Stomach (tissue), 9 donors: ENCODE data around the gene KIF2C. TPM values are rescaled to one million over a fixed set of nuclear protein-coding genes. Genes with fewer than 3 reads are reported as not detected.

Source experiments
- DNase-seq, 2 donors: peaks; one replicate each; pipeline versions ENCODE4 v3.0.0 to v3.0.0-alpha.2; 2013 to 2019
- H3K27ac ChIP-seq, 5 donors: fragments of 200-600 bp in 4 of 5; sonication (generic) in 4 of 5; one replicate each; pipeline ENCODE4 v1.5.1; 2013 to 2019; ENCODE audit warnings: mild to moderate bottlenecking in 1 of 5, moderate library complexity in 1 of 5
- H3K27me3 ChIP-seq, 3 donors: fragments of 200-600 bp; sonication (generic); one replicate each; pipeline ENCODE4 v1.5.1; 2017 to 2019; ENCODE audit warnings: mixed run types in 1 of 3
- H3K36me3 ChIP-seq, 4 donors: fragments of 200-600 bp; sonication (generic); 1 replicate in 3 of 4; 2 replicates in 1 of 4; pipeline ENCODE4 v1.5.1; 2016 to 2019
- H3K4me1 ChIP-seq, 4 donors: fragments of 200-600 bp; sonication (generic); one replicate each; pipeline ENCODE4 v1.5.1; 2016 to 2019
- H3K4me3 ChIP-seq, 4 donors: fragments of 200-600 bp; sonication (generic) in 3 of 4; one replicate each; pipeline ENCODE4 v1.5.1; 2016 to 2019; ENCODE audit warnings: mild to moderate bottlenecking in 1 of 4
- H3K9me3 ChIP-seq, 4 donors: fragments of 200-600 bp; sonication (generic); one replicate each; pipeline ENCODE4 v1.5.1; 2016 to 2019
- EP300 ChIP-seq: sonication (generic); formaldehyde crosslinking; IDR thresholded peaks from one replicate; pipeline ENCODE4 v1.6.1; 2017; ENCODE audit warnings: antibody characterized with exemption
- POLR2A ChIP-seq, 4 donors: fragments of 450-650 bp; IDR thresholded peaks; one replicate each; pipeline ENCODE4 v1.6.1; 2016; ENCODE audit warnings: antibody characterized with exemption in 4 of 4, control low read depth in 2 of 4, mild to moderate bottlenecking in 1 of 4, moderate library complexity in 1 of 4
- POLR2AphosphoS5 ChIP-seq, 3 donors: sonication (generic); formaldehyde crosslinking; IDR thresholded peaks; one replicate each; pipeline ENCODE4 v1.6.1; 2016; ENCODE audit warnings: antibody characterized with exemption in 3 of 3
- WGBS, 5 donors: extraction: QIAGEN DNeasy Blood & Tissue Kit in 3 of 5; methylation state at CpG; one replicate each; pipeline versions ENCODE4 v1.1.5 to v1.1.7; 2013 to 2018; 5-methylcytosine and 5-hydroxymethylcytosine counted together
- intact Hi-C: fragments of 100-400 bp; cut with DNase I; formaldehyde crosslinking; loops from one replicate; pipeline ENCODE4 v1.15.1; 2023; ENCODE audit warnings: low total_unique reads
- polyA plus RNA-seq, 3 donors: library from polyadenylated mRNA; stranded (reverse); fragments of 200-250 nt; gene quantifications; one replicate each; pipeline ENCODE4 v1.2.3, GENCODE V29; 2013
- total RNA-seq, 5 donors: library from RNA; depleted of rRNA; stranded (reverse); fragments of >200 nt; gene quantifications; one replicate each; pipeline versions ENCODE4 v1.1.0 to v1.2.3, GENCODE V29; 2014 to 2016
- TF ChIP-seq, protein P1 (sequence below), 7 experiments: fragments of 450-650 bp in 4 of 7; fragments of 200-600 bp in 3 of 7; sonication (generic) in 3 of 7; IDR thresholded peaks; one replicate each; pipeline ENCODE4 v1.5.1; 2016 to 2019; ENCODE audit warnings: antibody characterized with exemption in 7 of 7, control low read depth in 2 of 7, mild to moderate bottlenecking in 1 of 7
- donor health status: healthy with polysubstance abuse.
- donor health status: Bipolar disorder and iron deficiency.
- donor health status: healthy.

KIF2C gene
- total and polyA plus RNA-seq, 8 donors = 1.4 to 34.8 (median 6.0) TPM

DNA sequence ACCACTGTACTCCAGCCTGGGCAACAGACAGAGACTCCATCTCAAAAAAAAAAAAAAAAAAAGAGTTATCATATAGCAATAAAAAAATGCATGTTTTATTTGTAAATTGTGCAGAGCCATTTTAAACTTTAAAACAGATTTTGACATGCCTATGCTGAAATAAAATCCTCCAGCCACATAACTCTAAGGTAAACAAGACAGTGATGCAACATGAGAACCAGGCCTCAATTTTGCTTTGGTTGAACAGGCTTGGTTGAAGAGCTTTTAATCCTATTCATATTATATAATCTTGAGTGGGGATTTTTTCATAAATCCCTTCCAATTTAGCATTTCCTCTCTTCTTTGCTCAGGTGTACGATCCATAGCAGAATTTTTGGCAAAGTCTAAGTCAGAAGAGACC, 39.1 kb upstream of the KIF2C start:
- Histone ChIP-seq H3K27ac (no peak overlapping the region), H3K36me3 (no peaks in the 10 kb centered on the region), H3K27me3 (no peaks in the 10 kb centered on the region), H3K4me1 (no peaks in the 10 kb centered on the region), H3K4me3 (no peak overlapping the region), H3K9me3 (no peaks in the 10 kb centered on the region)
- DNase-seq = no peak
- TF ChIP-seq POLR2AphosphoS5 (IDR thresholded peaks at IDR 0.05) (no peak), EP300 (no peak), POLR2A (IDR thresholded peaks at IDR 0.05) (no peak)
- TF ChIP-seq, protein P1, sequence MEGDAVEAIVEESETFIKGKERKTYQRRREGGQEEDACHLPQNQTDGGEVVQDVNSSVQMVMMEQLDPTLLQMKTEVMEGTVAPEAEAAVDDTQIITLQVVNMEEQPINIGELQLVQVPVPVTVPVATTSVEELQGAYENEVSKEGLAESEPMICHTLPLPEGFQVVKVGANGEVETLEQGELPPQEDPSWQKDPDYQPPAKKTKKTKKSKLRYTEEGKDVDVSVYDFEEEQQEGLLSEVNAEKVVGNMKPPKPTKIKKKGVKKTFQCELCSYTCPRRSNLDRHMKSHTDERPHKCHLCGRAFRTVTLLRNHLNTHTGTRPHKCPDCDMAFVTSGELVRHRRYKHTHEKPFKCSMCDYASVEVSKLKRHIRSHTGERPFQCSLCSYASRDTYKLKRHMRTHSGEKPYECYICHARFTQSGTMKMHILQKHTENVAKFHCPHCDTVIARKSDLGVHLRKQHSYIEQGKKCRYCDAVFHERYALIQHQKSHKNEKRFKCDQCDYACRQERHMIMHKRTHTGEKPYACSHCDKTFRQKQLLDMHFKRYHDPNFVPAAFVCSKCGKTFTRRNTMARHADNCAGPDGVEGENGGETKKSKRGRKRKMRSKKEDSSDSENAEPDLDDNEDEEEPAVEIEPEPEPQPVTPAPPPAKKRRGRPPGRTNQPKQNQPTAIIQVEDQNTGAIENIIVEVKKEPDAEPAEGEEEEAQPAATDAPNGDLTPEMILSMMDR (IDR thresholded peaks at IDR 0.05) = no peak
- WGBS, 5 donors = 70 to 100% (median 89%) methylated on average over 1 of the region's 1 CpG
- intact Hi-C loops = no loop called here

DNA sequence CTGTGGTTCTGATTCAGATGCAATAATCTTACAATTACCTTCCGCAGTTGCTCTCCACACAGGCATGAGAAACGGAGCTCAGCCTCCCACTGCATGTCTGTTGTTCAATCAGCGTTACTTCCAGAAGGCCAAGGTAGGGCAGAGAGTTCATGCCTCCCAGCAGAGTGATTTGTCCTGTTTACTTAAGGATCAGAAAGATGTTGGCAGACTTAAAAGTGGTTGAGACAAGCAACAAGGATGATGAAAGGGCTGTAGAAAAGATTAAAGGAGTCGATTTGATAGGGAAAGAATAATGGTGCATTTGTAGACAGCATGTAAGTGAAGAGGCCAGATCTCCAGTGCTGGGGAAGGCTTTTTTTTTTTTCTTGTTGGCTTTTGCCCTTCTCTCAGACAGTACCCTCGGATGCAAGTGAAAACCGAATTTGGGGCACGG, 38.5 kb upstream of the KIF2C start:
- intact Hi-C loops = no loop called here
- Histone ChIP-seq H3K9me3 (no peaks in the 10 kb centered on the region), H3K4me3 (no peak overlapping the region), H3K27me3 (no peaks in the 10 kb centered on the region), H3K36me3 (no peaks in the 10 kb centered on the region), H3K27ac (no peak overlapping the region), H3K4me1 (no peaks in the 10 kb centered on the region)
- DNase-seq = no peak
- 50 to 69% (median 62%) methylated on average over 6 to 7 of the region's 7 CpGs for WGBS, 5 donors
- TF ChIP-seq EP300 (no peak), POLR2A (IDR thresholded peaks at IDR 0.05) (no peak), POLR2AphosphoS5 (IDR thresholded peaks at IDR 0.05) (no peak)
- TF ChIP-seq, protein P1 (IDR thresholded peaks at IDR 0.05) = no peak

DNA sequence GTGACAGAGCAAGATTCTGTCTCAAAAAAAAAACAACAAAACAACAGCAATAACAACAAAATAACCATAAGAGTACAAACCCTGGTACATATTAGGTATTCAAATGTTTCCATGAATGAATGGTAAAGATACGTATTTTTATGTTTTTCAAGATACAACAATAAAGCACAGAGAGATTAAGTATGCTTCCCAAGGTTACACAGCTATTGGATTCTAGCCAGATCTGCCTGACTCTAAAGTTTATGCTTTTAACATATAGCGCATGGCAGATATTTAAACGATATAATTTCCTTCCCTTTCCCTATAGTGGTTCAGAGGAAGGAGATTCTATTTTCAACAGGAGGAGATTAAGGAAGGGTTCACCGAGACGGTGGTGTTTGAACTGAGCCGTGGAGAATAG, 34.2 kb upstream of the KIF2C start:
- 73 to 81% (median 77%) methylated on average over 6 of the region's 6 CpGs for WGBS, 5 donors
- Histone ChIP-seq H3K9me3 (no peaks in the 10 kb centered on the region), H3K4me1 (peaks cover 4 to 13% (median 6%) of the 10 kb centered on the region in 4 donors), H3K4me3 (no peak overlapping the region), H3K36me3 (no peaks in the 10 kb centered on the region), H3K27me3 (no peaks in the 10 kb centered on the region), H3K27ac (no peak overlapping the region)
- no peak for TF ChIP-seq POLR2A (IDR thresholded peaks at IDR 0.05)
- no peak for TF ChIP-seq POLR2AphosphoS5 (IDR thresholded peaks at IDR 0.05)
- no peak for TF ChIP-seq EP300
- TF ChIP-seq, protein P1 (IDR thresholded peaks at IDR 0.05) = no peak
- intact Hi-C loops = no loop called here
- no peak for DNase-seq

DNA sequence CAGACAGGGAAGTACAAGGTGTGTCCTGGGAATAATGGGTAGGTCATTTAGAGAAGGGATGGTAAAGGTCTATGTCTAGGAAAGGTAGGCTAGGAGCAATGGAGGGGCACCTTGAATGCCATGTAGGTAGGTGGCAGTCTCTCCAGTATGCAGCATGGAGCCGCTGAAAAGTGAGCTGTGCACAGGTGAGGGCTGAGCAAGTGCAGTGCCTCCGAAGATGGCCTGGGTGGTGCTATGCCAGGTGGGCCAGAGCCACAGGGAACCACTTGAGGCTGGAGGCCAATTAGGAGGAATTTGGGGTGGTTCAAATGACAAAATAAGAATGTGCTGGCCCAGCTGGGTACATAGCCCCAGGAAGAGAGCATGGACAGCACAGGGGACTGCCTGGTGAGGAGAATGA, 33.7 kb upstream of the KIF2C start:
- DNase-seq = no peak
- H3K27me3 ChIP-seq = no peaks in the 10 kb centered on the region
- no peak for TF ChIP-seq POLR2A (IDR thresholded peaks at IDR 0.05)
- TF ChIP-seq, protein P1 (IDR thresholded peaks at IDR 0.05) = no peak
- TF ChIP-seq EP300 = no peak
- no peak for TF ChIP-seq POLR2AphosphoS5 (IDR thresholded peaks at IDR 0.05)
- H3K36me3 ChIP-seq = no peaks in the 10 kb centered on the region
- peaks cover 4 to 13% (median 6%) of the 10 kb centered on the region in 4 donors for H3K4me1 ChIP-seq
- H3K9me3 ChIP-seq = no peaks in the 10 kb centered on the region
- H3K27ac ChIP-seq = no peak overlapping the region
- 65 to 87% (median 76%) methylated on average over 2 of the region's 2 CpGs for WGBS, 5 donors
- intact Hi-C loops = no loop called here
- no peak overlapping the region for H3K4me3 ChIP-seq
